SK-N-SH (cell line): ENCODE measurements around the gene HEPH. TPM values are rescaled to one million over a fixed set of nuclear protein-coding genes. Genes with fewer than 3 reads are reported as not detected.

Source experiments
- CTCF ChIA-PET: fragments of 300-600, 350-600 bp; formaldehyde crosslinking; extraction: SDS; loops from one replicate; lab custom pipeline; 2021; lab: Yijun Ruan, JAX
- POLR2A ChIA-PET: fragments of 350-600 bp; sonication (Branson Sonifier 250); formaldehyde crosslinking; extraction: SDS; loops from one replicate; lab custom pipeline; 2020; ENCODE audit warnings: antibody characterized with exemption, inconsistent platforms; lab: Yijun Ruan, JAX
- DNase-seq: peaks from one replicate; pipeline ENCODE4 v3.0.0; 2012
- H2AFZ ChIP-seq: fragments of 200-600 bp; sonication (generic); 2 replicates; pipeline ENCODE4 v1.8.1; 2016; ENCODE audit warnings: antibody characterized with exemption, mild to moderate bottlenecking, low read depth
- H3F3A ChIP-seq: fragments of 200-600 bp; sonication (generic); replicated peaks from 2 replicates; pipeline ENCODE3; 2016; ENCODE audit warnings: antibody characterized with exemption, mild to moderate bottlenecking; ENCODE audit not compliant: insufficient read depth
- H3K27ac ChIP-seq, 2 experiments: fragments of 200-500 bp in 1 of 2; fragments of 200-600 bp in 1 of 2; sonication (Bioruptor generic) in 1 of 2; sonication (generic), shearing (Covaris generic) in 1 of 2; 2 replicates each; pipeline versions ENCODE4 v1.5.1 to v1.6.1; 2014 to 2016; ENCODE audit warnings: low read depth in 2 of 2, inconsistent platforms in 1 of 2, low read length in 1 of 2, mild to moderate bottlenecking in 1 of 2, mixed read lengths in 1 of 2
- H3K27me3 ChIP-seq: fragments of 200-600 bp; sonication (generic), shearing (Covaris generic); 2 replicates; pipeline ENCODE4 v1.6.1; 2016; ENCODE audit warnings: mixed run types; ENCODE audit not compliant: insufficient read depth
- H3K36me3 ChIP-seq, 2 experiments: fragments of 200-500 bp in 1 of 2; fragments of 200-600 bp in 1 of 2; sonication (Bioruptor generic) in 1 of 2; sonication (generic) in 1 of 2; replicated peaks in 1 of 2; 2 replicates each; pipeline versions ENCODE3 to v1.5.1; 2014 to 2016; ENCODE audit warnings: low read length in 1 of 2, mild to moderate bottlenecking in 1 of 2; ENCODE audit not compliant: insufficient read depth in 2 of 2, control insufficient read depth in 1 of 2
- H3K4me1 ChIP-seq, 2 experiments: fragments of 200-500 bp in 1 of 2; fragments of 200-600 bp in 1 of 2; sonication (Bioruptor generic) in 1 of 2; sonication (generic), shearing (Covaris generic) in 1 of 2; 2 replicates each; pipeline versions ENCODE4 v1.5.1 to v1.6.1; 2014 to 2016; ENCODE audit warnings: low read depth in 1 of 2, low read length in 1 of 2, mixed run types in 1 of 2; ENCODE audit not compliant: insufficient read depth in 2 of 2, control insufficient read depth in 1 of 2
- H3K4me2 ChIP-seq: fragments of 200-600 bp; sonication (generic), shearing (Covaris generic); 2 replicates; pipeline ENCODE4 v1.6.1; 2017; ENCODE audit warnings: mixed run types
- H3K4me3 ChIP-seq, 2 experiments: fragments of 200-500 bp in 1 of 2; fragments of 200-600 bp in 1 of 2; sonication (Bioruptor generic) in 1 of 2; sonication (generic), shearing (Covaris generic) in 1 of 2; 2 replicates each; pipeline versions ENCODE4 v1.5.1 to v1.8.1; 2014 to 2016; ENCODE audit warnings: low read depth in 2 of 2, inconsistent platforms in 1 of 2, low read length in 1 of 2, mild to moderate bottlenecking in 1 of 2, mixed read lengths in 1 of 2, moderate library complexity in 1 of 2
- H3K79me2 ChIP-seq: fragments of 200-600 bp; sonication (generic); 2 replicates; pipeline ENCODE4 v1.8.1; 2017; ENCODE audit warnings: mild to moderate bottlenecking; ENCODE audit not compliant: insufficient read depth
- H3K9ac ChIP-seq: fragments of 200-600 bp; sonication (generic); 2 replicates; pipeline ENCODE4 v1.6.1; 2017; ENCODE audit warnings: mixed run types
- H3K9me2 ChIP-seq: fragments of 200-600 bp; sonication (generic); 2 replicates; pipeline ENCODE4 v1.6.1; 2017; ENCODE audit warnings: mixed run types
- H3K9me3 ChIP-seq: fragments of 200-600 bp; sonication (generic); 2 replicates; pipeline ENCODE4 v1.6.1; 2017; ENCODE audit warnings: mixed run types, mild to moderate bottlenecking, moderate library complexity
- H4K20me1 ChIP-seq: fragments of 200-600 bp; sonication (generic); 2 replicates; pipeline ENCODE4 v1.6.1; 2017; ENCODE audit warnings: mild to moderate bottlenecking, mixed run types; ENCODE audit not compliant: insufficient read depth
- CHD2 ChIP-seq: fragments of 150-350 bp; IDR thresholded peaks from 2 replicates; pipeline ENCODE4 v1.6.1; 2018; ENCODE audit warnings: low read length; ENCODE audit not compliant: partially characterized antibody
- CTCF ChIP-seq: fragments of 200-600 bp; sonication (generic); IDR thresholded peaks from 2 replicates; pipeline ENCODE4 v1.6.1; 2017; ENCODE audit warnings: antibody characterized with exemption, mild to moderate bottlenecking, moderate library complexity
- EZH2phosphoT487 ChIP-seq: fragments of 200-600 bp; sonication (generic); IDR thresholded peaks from 2 replicates; pipeline ENCODE4 v1.6.1; 2017; ENCODE audit warnings: low read depth, mixed run types, mild to moderate bottlenecking, antibody characterized with exemption, moderate library complexity, borderline replicate concordance
- MAX ChIP-seq: IDR thresholded peaks from 2 replicates; pipeline ENCODE4 v1.4.0; 2012; ENCODE audit warnings: low read depth
- MXI1 ChIP-seq: IDR thresholded peaks from 2 replicates; pipeline ENCODE4 v1.6.1; 2012; ENCODE audit warnings: mild to moderate bottlenecking, low read depth, low read length, improper control_type of control experiment
- NRF1 ChIP-seq: IDR thresholded peaks from 2 replicates; pipeline ENCODE4 v1.6.1; 2012; ENCODE audit warnings: low read depth, mild to moderate bottlenecking, low read length
- POLR2AphosphoS5 ChIP-seq: IDR thresholded peaks from 2 replicates; pipeline ENCODE4 v1.6.1; 2012; ENCODE audit warnings: low read depth, low read length
- RAD21 ChIP-seq: IDR thresholded peaks from 2 replicates; pipeline ENCODE4 v1.6.1; 2012; ENCODE audit warnings: mild to moderate bottlenecking, low read length
- RFX5 ChIP-seq: IDR thresholded peaks from 2 replicates; pipeline ENCODE4 v1.6.1; 2012; ENCODE audit warnings: mild to moderate bottlenecking, improper control_type of control experiment, low read length
- TAF1 ChIP-seq: IDR thresholded peaks from 2 replicates; pipeline ENCODE4 v1.6.1; 2012; ENCODE audit warnings: low read depth, mild to moderate bottlenecking, low read length, moderate library complexity, borderline replicate concordance
- TCF12 ChIP-seq: IDR thresholded peaks from 2 replicates; pipeline ENCODE4 v1.4.0; 2012
- TEAD4 ChIP-seq: IDR thresholded peaks from 2 replicates; pipeline ENCODE4 v1.4.0; 2012; ENCODE audit warnings: mild to moderate bottlenecking, borderline replicate concordance; ENCODE audit not compliant: insufficient read depth
- YY1 ChIP-seq: IDR thresholded peaks from 2 replicates; pipeline ENCODE4 v1.4.0; 2012; ENCODE audit warnings: low read depth, mild to moderate bottlenecking
- polyA plus RNA-seq, 3 experiments: library from polyadenylated mRNA; depleted of rRNA; stranded (reverse); fragments of >200 nt; gene quantifications; 2 replicates each; pipeline ENCODE4 v1.2.3, GENCODE V29; 2012
- TF ChIP-seq, protein P1 (sequence below): IDR thresholded peaks from 2 replicates; pipeline ENCODE4 v1.4.0; 2012; ENCODE audit warnings: low read depth, borderline replicate concordance
- TF ChIP-seq, protein P2 (sequence below): IDR thresholded peaks from 2 replicates; pipeline ENCODE4 v1.4.0; 2012; ENCODE audit warnings: low read depth, borderline replicate concordance

The HEPH gene
- polyA plus RNA-seq, 1 of the 3 experiments (the other 2 are of a cell fraction), result 8.6 TPM

DNA sequence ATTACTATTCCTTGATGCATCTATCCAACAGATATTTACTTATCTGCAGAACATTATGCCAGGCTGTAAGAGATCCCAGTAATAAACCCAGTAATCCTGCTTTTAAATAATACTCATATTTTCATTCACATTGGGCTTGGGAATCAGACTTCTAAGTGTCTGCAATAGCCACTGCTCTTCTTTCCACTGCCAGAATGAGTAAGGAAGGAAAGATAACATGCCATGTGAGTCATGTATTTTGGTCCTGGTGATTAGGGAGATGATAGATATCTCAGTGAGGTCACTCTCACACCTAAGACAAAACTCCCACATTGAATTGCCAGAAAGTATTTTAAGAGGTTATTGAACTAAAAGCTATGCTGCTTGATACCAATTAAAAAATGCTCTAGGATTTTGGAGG, 13.9 kb upstream of the HEPH start:
- no peak overlapping the region for H3K4me2 ChIP-seq
- no peaks in the 10 kb centered on the region for H3K9me3 ChIP-seq
- H3K9me2 ChIP-seq, result no peaks in the 10 kb centered on the region
- no peaks in the 10 kb centered on the region for H3K36me3 ChIP-seq
- H3K27me3 ChIP-seq, result no peaks in the 10 kb centered on the region
- no peak overlapping the region for H3K9ac ChIP-seq
- POLR2A ChIA-PET, result no interaction called here
- CTCF ChIA-PET, result no interaction called here
- H2AFZ ChIP-seq, result no peak overlapping the region
- H3K4me3 ChIP-seq, result no peak overlapping the region
- H3K79me2 ChIP-seq, result no peaks in the 10 kb centered on the region
- no peaks in the 10 kb centered on the region for H3F3A ChIP-seq
- DNase-seq, result no peak
- no peak overlapping the region for H3K27ac ChIP-seq
- H4K20me1 ChIP-seq, result no peaks in the 10 kb centered on the region
- TF ChIP-seq, protein P1, sequence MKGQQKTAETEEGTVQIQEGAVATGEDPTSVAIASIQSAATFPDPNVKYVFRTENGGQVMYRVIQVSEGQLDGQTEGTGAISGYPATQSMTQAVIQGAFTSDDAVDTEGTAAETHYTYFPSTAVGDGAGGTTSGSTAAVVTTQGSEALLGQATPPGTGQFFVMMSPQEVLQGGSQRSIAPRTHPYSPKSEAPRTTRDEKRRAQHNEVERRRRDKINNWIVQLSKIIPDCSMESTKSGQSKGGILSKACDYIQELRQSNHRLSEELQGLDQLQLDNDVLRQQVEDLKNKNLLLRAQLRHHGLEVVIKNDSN, result no peak
- TF ChIP-seq NRF1 (no peak), CHD2 (no peak), POLR2AphosphoS5 (no peak), RFX5 (no peak), EZH2phosphoT487 (no peak), TCF12 (no peak), RAD21 (no peak), MAX (no peak), YY1 (no peak), TAF1 (no peak), TEAD4 (no peak), CTCF (no peak), MXI1 (no peak)
- TF ChIP-seq, protein P2, sequence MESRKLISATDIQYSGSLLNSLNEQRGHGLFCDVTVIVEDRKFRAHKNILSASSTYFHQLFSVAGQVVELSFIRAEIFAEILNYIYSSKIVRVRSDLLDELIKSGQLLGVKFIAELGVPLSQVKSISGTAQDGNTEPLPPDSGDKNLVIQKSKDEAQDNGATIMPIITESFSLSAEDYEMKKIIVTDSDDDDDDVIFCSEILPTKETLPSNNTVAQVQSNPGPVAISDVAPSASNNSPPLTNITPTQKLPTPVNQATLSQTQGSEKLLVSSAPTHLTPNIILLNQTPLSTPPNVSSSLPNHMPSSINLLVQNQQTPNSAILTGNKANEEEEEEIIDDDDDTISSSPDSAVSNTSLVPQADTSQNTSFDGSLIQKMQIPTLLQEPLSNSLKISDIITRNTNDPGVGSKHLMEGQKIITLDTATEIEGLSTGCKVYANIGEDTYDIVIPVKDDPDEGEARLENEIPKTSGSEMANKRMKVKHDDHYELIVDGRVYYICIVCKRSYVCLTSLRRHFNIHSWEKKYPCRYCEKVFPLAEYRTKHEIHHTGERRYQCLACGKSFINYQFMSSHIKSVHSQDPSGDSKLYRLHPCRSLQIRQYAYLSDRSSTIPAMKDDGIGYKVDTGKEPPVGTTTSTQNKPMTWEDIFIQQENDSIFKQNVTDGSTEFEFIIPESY, result no peak
- no peaks in the 10 kb centered on the region for H3K4me1 ChIP-seq
